Type B pancreatic cell (in vitro differentiated cells): ENCODE measurements around the gene TMEM191B. TPM values are rescaled to one million over a fixed set of nuclear protein-coding genes. Genes with fewer than 3 reads are reported as not detected.
"Not testable (repeated sequence)": the region's sequence is repeated elsewhere in the genome, so short reads cannot be mapped to it uniquely, and the experiment has no call there.

Experiments used
- DNase-seq: peaks from one replicate; pipeline ENCODE4 v3.0.0; 2021; ENCODE audit warnings: mixed read lengths; ENCODE audit not compliant: unreplicated experiment; ENCODE audit errors: extremely low spot score
- H3K27ac Mint-ChIP-seq: 2 replicates; pipeline ENCODE4 v1.8.0; 2021; ENCODE audit warnings: mild to moderate bottlenecking, mixed read lengths
- H3K27me3 Mint-ChIP-seq: 2 replicates; pipeline ENCODE4 v1.8.0; 2021; ENCODE audit warnings: mixed read lengths
- H3K36me3 Mint-ChIP-seq: 2 replicates; pipeline ENCODE4 v1.8.0; 2021; ENCODE audit warnings: mixed read lengths
- H3K4me1 Mint-ChIP-seq: one replicate; pipeline ENCODE4 v1.8.0; 2021; ENCODE audit warnings: mixed read lengths; ENCODE audit not compliant: unreplicated experiment
- H3K4me3 Mint-ChIP-seq: 2 replicates; pipeline ENCODE4 v1.8.0; 2021; ENCODE audit warnings: mild to moderate bottlenecking, mixed read lengths
- H3K9me3 Mint-ChIP-seq: 2 replicates; pipeline ENCODE4 v1.8.0; 2021; ENCODE audit warnings: mixed read lengths
- total RNA-seq: library from RNA; stranded (reverse); gene quantifications from 2 replicates; pipeline ENCODE4 v1.2.1, GENCODE V29; 2021; ENCODE audit warnings: low replicate concordance

TMEM191B gene
- total RNA-seq, 1 donor from 2014 or later, result 5.2 TPM

- H3K27ac Mint-ChIP-seq, H3K27me3 Mint-ChIP-seq, H3K36me3 Mint-ChIP-seq, H3K4me1 Mint-ChIP-seq, H3K9me3 Mint-ChIP-seq, DNase-seq, H3K4me3 Mint-ChIP-seq: not testable (repeated sequence)
Observed at GRCh38 chr22:18543400-18543799, 15.8 kb downstream of the TMEM191B start.

GRCh38 chr22:18544615-18545014 lies 17.0 kb downstream of the TMEM191B start:
- not testable (repeated sequence) for H3K4me3 Mint-ChIP-seq, DNase-seq, H3K27ac Mint-ChIP-seq, H3K27me3 Mint-ChIP-seq, H3K4me1 Mint-ChIP-seq, H3K9me3 Mint-ChIP-seq, H3K36me3 Mint-ChIP-seq

- not testable (repeated sequence) for H3K27me3 Mint-ChIP-seq, H3K9me3 Mint-ChIP-seq, H3K36me3 Mint-ChIP-seq, H3K27ac Mint-ChIP-seq, DNase-seq, H3K4me1 Mint-ChIP-seq, H3K4me3 Mint-ChIP-seq
Observed at GRCh38 chr22:18549458-18550179, 22.0 kb downstream of the TMEM191B start.

GRCh38 chr22:18551046-18551445 lies 23.4 kb downstream of the TMEM191B start:
- H3K27ac Mint-ChIP-seq, H3K4me3 Mint-ChIP-seq, H3K27me3 Mint-ChIP-seq: not testable (repeated sequence)

GRCh38 chr22:18552839-18553597 lies 25.4 kb downstream of the TMEM191B start:
- not testable (repeated sequence) for DNase-seq, H3K4me3 Mint-ChIP-seq, H3K9me3 Mint-ChIP-seq, H3K36me3 Mint-ChIP-seq, H3K27ac Mint-ChIP-seq, H3K4me1 Mint-ChIP-seq, H3K27me3 Mint-ChIP-seq

More at GRCh38 chr22:18551046-18551445, 23.4 kb downstream of the TMEM191B start:
- not testable (repeated sequence) for H3K4me1 Mint-ChIP-seq, DNase-seq, H3K36me3 Mint-ChIP-seq, H3K9me3 Mint-ChIP-seq

GRCh38 chr22:18554280-18555256 lies 27.0 kb downstream of the TMEM191B start:
- DNase-seq, H3K27ac Mint-ChIP-seq, H3K4me1 Mint-ChIP-seq, H3K9me3 Mint-ChIP-seq, H3K36me3 Mint-ChIP-seq, H3K27me3 Mint-ChIP-seq, H3K4me3 Mint-ChIP-seq: not testable (repeated sequence)

GRCh38 chr22:18558516-18558915 lies 30.9 kb downstream of the TMEM191B start:
- not testable (repeated sequence) for H3K27me3 Mint-ChIP-seq, H3K36me3 Mint-ChIP-seq, H3K4me3 Mint-ChIP-seq, H3K4me1 Mint-ChIP-seq, DNase-seq, H3K27ac Mint-ChIP-seq, H3K9me3 Mint-ChIP-seq

- H3K4me1 Mint-ChIP-seq, H3K36me3 Mint-ChIP-seq, H3K4me3 Mint-ChIP-seq, H3K27me3 Mint-ChIP-seq, DNase-seq, H3K9me3 Mint-ChIP-seq, H3K27ac Mint-ChIP-seq: not testable (repeated sequence)
Observed at GRCh38 chr22:18558939-18559338, 31.3 kb downstream of the TMEM191B start.

GRCh38 chr22:18560099-18560974 lies 32.7 kb downstream of the TMEM191B start:
- not testable (repeated sequence) for H3K27me3 Mint-ChIP-seq, H3K4me3 Mint-ChIP-seq, H3K36me3 Mint-ChIP-seq

GRCh38 chr22:18570509-18571246 lies 43.1 kb downstream of the TMEM191B start:
- not testable (repeated sequence) for H3K9me3 Mint-ChIP-seq, H3K4me3 Mint-ChIP-seq, H3K4me1 Mint-ChIP-seq, H3K27me3 Mint-ChIP-seq, H3K36me3 Mint-ChIP-seq, DNase-seq, H3K27ac Mint-ChIP-seq

More at GRCh38 chr22:18560099-18560974, 32.7 kb downstream of the TMEM191B start:
- not testable (repeated sequence) for H3K4me1 Mint-ChIP-seq, H3K27ac Mint-ChIP-seq, H3K9me3 Mint-ChIP-seq, DNase-seq

GRCh38 chr22:18573483-18574164 lies 46.0 kb downstream of the TMEM191B start:
- Mint-ChIP-seq H3K27ac (peak overlapping the region; percentile 83), H3K4me3 (peak overlapping the region; percentile 87)
- H3K36me3 Mint-ChIP-seq, H3K9me3 Mint-ChIP-seq, H3K27me3 Mint-ChIP-seq, H3K4me1 Mint-ChIP-seq, DNase-seq: not testable (repeated sequence)

GRCh38 chr22:18574555-18574954 lies 47.0 kb downstream of the TMEM191B start:
- not testable (repeated sequence) for H3K27me3 Mint-ChIP-seq, H3K9me3 Mint-ChIP-seq, H3K36me3 Mint-ChIP-seq, H3K4me3 Mint-ChIP-seq, H3K27ac Mint-ChIP-seq, DNase-seq, H3K4me1 Mint-ChIP-seq
